HCT116 (cell line): ENCODE results near the gene PNKP. TPM values are rescaled to one million over a fixed set of nuclear protein-coding genes. Genes with fewer than 3 reads are reported as not detected.

Source experiments
- ATAC-seq: fragments of 200-7000 bp; cut with Tn5 transposase; 2 replicates; pipeline ENCODE4 v1.9.1; 2020; ENCODE audit warnings: mild to moderate bottlenecking, moderate library complexity
- BruUV-seq: library from RNA; stranded (reverse); fragments of 400-500 nt; replicated peaks from 2 replicates; lab custom pipeline; 2021; lab: Mats Ljungman, UMichigan
- CTCF ChIA-PET: fragments of 300-600 bp; sonication (Branson Sonifier 250); formaldehyde crosslinking; loops from one replicate; lab custom pipeline; 2021; ENCODE audit warnings: antibody characterized with exemption; lab: Charles Lee
- POLR2A ChIA-PET: fragments of 300-600, 350-600 bp; sonication (Branson Sonifier 250); formaldehyde crosslinking; loops from one replicate; lab custom pipeline; 2021; ENCODE audit warnings: antibody characterized with exemption; lab: Charles Lee
- RAD21 ChIA-PET, 2 experiments: fragments of 300-600 bp; sonication (Branson Sonifier 250); formaldehyde crosslinking; loops; one replicate each; lab custom pipeline; 2023; ENCODE audit warnings: low total read pairs in 2 of 2; ENCODE audit not compliant: uncharacterized antibody in 2 of 2, unreplicated experiment in 2 of 2, low non-redundant PET in 1 of 2; lab: Charles Lee
- DNase-seq: peaks from one replicate; pipeline ENCODE4 v3.0.0-alpha.2; 2010; ENCODE audit warnings: low read depth, low spot score
- H2AFZ ChIP-seq: fragments of 200-600 bp; shearing (Covaris generic), sonication (generic); 2 replicates; pipeline ENCODE4 v1.6.1; 2017; ENCODE audit warnings: low read depth, mixed run types, mixed read lengths, antibody characterized with exemption, low read length; ENCODE audit not compliant: poor library complexity, severe bottlenecking
- H3K27ac ChIP-seq: 2 replicates; pipeline ENCODE4 v1.5.1; 2012; ENCODE audit warnings: low read depth, low read length
- H3K27me3 ChIP-seq: fragments of 200-600 bp; sonication (generic); 2 replicates; pipeline ENCODE4 v1.6.1; 2016; ENCODE audit warnings: mixed run types, low read length, mixed read lengths; ENCODE audit not compliant: insufficient read depth
- H3K36me3 ChIP-seq, 2 experiments: fragments of 200-500 bp in 1 of 2; fragments of 200-600 bp in 1 of 2; sonication (Bioruptor generic) in 1 of 2; sonication (generic) in 1 of 2; 2 replicates each; pipeline versions ENCODE4 v1.5.1 to v1.6.1; 2014 to 2016; ENCODE audit warnings: low read length in 2 of 2, inconsistent platforms in 1 of 2, mixed read lengths in 1 of 2, mixed run types in 1 of 2; ENCODE audit not compliant: insufficient read depth in 2 of 2, control insufficient read depth in 1 of 2
- H3K4me1 ChIP-seq, 2 experiments: fragments of 200-600 bp in 1 of 2; sonication (generic) in 1 of 2; 2 replicates each; pipeline versions ENCODE4 v1.5.1 to v1.6.1; 2012 to 2017; ENCODE audit warnings: low read length in 2 of 2, inconsistent platforms in 1 of 2, mild to moderate bottlenecking in 1 of 2, mixed read lengths in 1 of 2, mixed run types in 1 of 2, moderate library complexity in 1 of 2; ENCODE audit not compliant: insufficient read depth in 2 of 2, control insufficient read depth in 1 of 2
- H3K4me2 ChIP-seq: fragments of 200-600 bp; sonication (generic); 2 replicates; pipeline ENCODE4 v1.6.1; 2017; ENCODE audit warnings: mixed run types, low read length, mixed read lengths
- H3K4me3 ChIP-seq, 2 experiments: fragments of 200-600 bp in 1 of 2; sonication (generic) in 1 of 2; replicated peaks in 1 of 2; 2 replicates each; pipeline ENCODE4 v1.5.1; 2011 to 2016; ENCODE audit warnings: low read length in 2 of 2, control low read depth in 1 of 2, low read depth in 1 of 2, mild to moderate bottlenecking in 1 of 2, mixed read lengths in 1 of 2, mixed run types in 1 of 2
- H3K79me2 ChIP-seq: fragments of 200-600 bp; sonication (generic); 2 replicates; pipeline ENCODE4 v1.6.1; 2017; ENCODE audit warnings: mild to moderate bottlenecking, mixed run types, low read length, moderate library complexity, mixed read lengths; ENCODE audit not compliant: insufficient read depth
- H3K9ac ChIP-seq: fragments of 200-600 bp; sonication (generic); 2 replicates; pipeline ENCODE4 v1.6.1; 2016; ENCODE audit warnings: low read length, mixed read lengths
- H3K9me2 ChIP-seq: fragments of 200-600 bp; sonication (generic), shearing (Covaris generic); 2 replicates; pipeline ENCODE4 v1.6.1; 2017; ENCODE audit warnings: mixed run types, mild to moderate bottlenecking, moderate library complexity; ENCODE audit not compliant: insufficient read depth
- H3K9me3 ChIP-seq, 2 experiments: fragments of 200-500 bp in 1 of 2; fragments of 200-600 bp in 1 of 2; sonication (Bioruptor generic) in 1 of 2; sonication (generic) in 1 of 2; 2 replicates each; pipeline ENCODE4 v1.6.1; 2014 to 2017; ENCODE audit warnings: low read length in 2 of 2, mixed read lengths in 2 of 2, inconsistent platforms in 1 of 2, low read depth in 1 of 2, mild to moderate bottlenecking in 1 of 2, mixed run types in 1 of 2, moderate library complexity in 1 of 2; ENCODE audit not compliant: control insufficient read depth in 1 of 2, insufficient read depth in 1 of 2
- H4K20me1 ChIP-seq: fragments of 200-600 bp; sonication (generic), shearing (Covaris generic); 2 replicates; pipeline ENCODE4 v1.6.1; 2017; ENCODE audit warnings: mixed run types, mild to moderate bottlenecking, moderate library complexity; ENCODE audit not compliant: insufficient read depth
- CEBPB ChIP-seq: IDR thresholded peaks from 2 replicates; pipeline ENCODE4 v1.6.1; 2012; ENCODE audit warnings: low read depth
- RAD21 ChIP-seq: IDR thresholded peaks from 2 replicates; pipeline ENCODE4 v1.6.1; 2012; ENCODE audit warnings: low read depth, mild to moderate bottlenecking
- SP1 ChIP-seq: IDR thresholded peaks from 2 replicates; pipeline ENCODE4 v1.6.1; 2012; ENCODE audit warnings: low read depth
- SRF ChIP-seq: IDR thresholded peaks from 2 replicates; pipeline ENCODE4 v1.6.1; 2012; ENCODE audit warnings: low read depth
- YY1 ChIP-seq: IDR thresholded peaks from 2 replicates; pipeline ENCODE4 v1.6.1; 2011; ENCODE audit warnings: low read length, low read depth, moderate library complexity, mild to moderate bottlenecking; ENCODE audit not compliant: insufficient replicate concordance; ENCODE audit errors: extremely low read depth
- ZBTB33 ChIP-seq: IDR thresholded peaks from 2 replicates; pipeline ENCODE4 v1.6.1; 2011; ENCODE audit warnings: mild to moderate bottlenecking, low read length, moderate library complexity; ENCODE audit not compliant: insufficient replicate concordance; ENCODE audit errors: extremely low read depth
- intact Hi-C: fragments of 100-400 bp; cut with micrococcal nuclease; formaldehyde crosslinking; loops from 2 replicates; pipeline ENCODE4 v1.10.0; 2022
- total RNA-seq: library from RNA; stranded (reverse); gene quantifications from one replicate; pipeline ENCODE4 v1.2.1, GENCODE V29; 2021; ENCODE audit not compliant: unreplicated experiment

PNKP gene
- total RNA-seq, 1 experiment from 2014 or later = 129 TPM

- TF ChIP-seq ZBTB33 (no peak), CEBPB (no peak), SRF (no peak), SP1 (no peak), YY1 (no peak)
- TF ChIP-seq, all 23 proteins: peak for 0
Measured at GRCh38 chr19:49838885-49839588, 28.3 kb downstream of the PNKP start (continued).

- Histone ChIP-seq H3K9ac (no peak overlapping the region), H3K79me2 (no peaks in the 10 kb centered on the region), H3K4me3 (no peak overlapping the region), H4K20me1 (no peaks in the 10 kb centered on the region), H3K27ac (no peak overlapping the region), H2AFZ (no peak overlapping the region), H3K27me3 (no peaks in the 10 kb centered on the region), H3K9me2 (no peaks in the 10 kb centered on the region), H3K4me2 (no peak overlapping the region), H3K4me1 (no peaks in the 10 kb centered on the region), H3K36me3 (peaks cover 32 to 41% of the 10 kb centered on the region in 2 experiments), H3K9me3 (no peaks in the 10 kb centered on the region)
- POLR2A ChIA-PET = no interaction called here
- no peak for TF ChIP-seq RAD21
- intact Hi-C loops = no loop called here
- CTCF ChIA-PET = no interaction called here
- DNase-seq (no peak), ATAC-seq (no peak)
- no TSS peak for BruUV-seq
- RAD21 ChIA-PET = no interaction called here
Measured at GRCh38 chr19:49837425-49837824, 30.0 kb downstream of the PNKP start.
